HepG2 (cell line): ENCODE measurements around the gene ARHGEF1. TPM values are rescaled to one million over a fixed set of nuclear protein-coding genes. Genes with fewer than 3 reads are reported as not detected.

Experiments used
- ARNT2 ChIP-seq: sonication (generic); formaldehyde crosslinking; IDR thresholded peaks from 2 replicates; pipeline ENCODE4 v1.8.0; 2022; ENCODE audit warnings: mild to moderate bottlenecking, low read depth, missing genetic modification reagents, moderate library complexity
- ATF1 ChIP-seq: IDR thresholded peaks from 2 replicates; pipeline ENCODE4 v1.6.1; 2016; ENCODE audit warnings: mild to moderate bottlenecking, control low read depth
- BRCA1 ChIP-seq: sonication (generic); formaldehyde crosslinking; IDR thresholded peaks from 2 replicates; pipeline ENCODE4 v1.4.0; 2020; ENCODE audit warnings: missing genetic modification reagents
- CHD2 ChIP-seq: IDR thresholded peaks from 2 replicates; pipeline ENCODE4 v1.6.1; 2011; ENCODE audit warnings: low read depth, low read length, improper control_type of control experiment
- DMAP1 ChIP-seq: IDR thresholded peaks from 2 replicates; pipeline ENCODE4 v1.6.1; 2016
- GATA4 ChIP-seq: sonication (generic); IDR thresholded peaks from 2 replicates; pipeline ENCODE4 v1.6.1; 2016; ENCODE audit warnings: antibody characterized with exemption, low read depth, borderline replicate concordance
- HCFC1 ChIP-seq: fragments of 150-350 bp; IDR thresholded peaks from 2 replicates; pipeline ENCODE4 v1.6.1; 2014; ENCODE audit warnings: low read depth, low read length
- HNF4G ChIP-seq, 2 experiments: sonication (generic) in 1 of 2; formaldehyde crosslinking in 1 of 2; IDR thresholded peaks; 2 replicates each; pipeline versions ENCODE4 v1.4.0 to v1.6.1; 2011 to 2020; ENCODE audit warnings: borderline replicate concordance in 2 of 2, low read depth in 2 of 2, mild to moderate bottlenecking in 2 of 2, low read length in 1 of 2, missing genetic modification reagents in 1 of 2, moderate library complexity in 1 of 2
- HNRNPLL ChIP-seq: fragments of 200-400 bp; formaldehyde crosslinking; IDR thresholded peaks from 2 replicates; pipeline ENCODE4 v1.6.1; 2017; ENCODE audit warnings: mild to moderate bottlenecking, low read depth, low read length; ENCODE audit not compliant: poor library complexity, severe bottlenecking
- HOXD1 ChIP-seq: sonication (generic); formaldehyde crosslinking; IDR thresholded peaks from 2 replicates; pipeline ENCODE4 v1.5.0; 2020; ENCODE audit warnings: missing genetic modification reagents
- MAFF ChIP-seq: IDR thresholded peaks from 2 replicates; pipeline ENCODE4 v1.6.1; 2011; ENCODE audit warnings: low read depth, low read length, improper control_type of control experiment
- MAFG ChIP-seq: sonication (generic); formaldehyde crosslinking; IDR thresholded peaks from 2 replicates; pipeline ENCODE4 v1.5.1; 2020; ENCODE audit warnings: mild to moderate bottlenecking, missing genetic modification reagents
- POLR2G ChIP-seq: fragments of 200-400 bp; formaldehyde crosslinking; IDR thresholded peaks from 2 replicates; pipeline ENCODE4 v1.6.1; 2018; ENCODE audit warnings: mild to moderate bottlenecking, low read depth, low read length, moderate library complexity
- SNAI1 ChIP-seq: sonication (generic); formaldehyde crosslinking; IDR thresholded peaks from 2 replicates; pipeline ENCODE4 v1.5.0; 2020; ENCODE audit warnings: mild to moderate bottlenecking, missing genetic modification reagents, borderline replicate concordance
- SP140L ChIP-seq: sonication (generic); formaldehyde crosslinking; IDR thresholded peaks from 2 replicates; pipeline ENCODE4 v1.4.0; 2020; ENCODE audit warnings: missing genetic modification reagents, borderline replicate concordance
- TAF1 ChIP-seq: sonication (generic); formaldehyde crosslinking; IDR thresholded peaks from 2 replicates; pipeline ENCODE4 v1.4.0; 2020; ENCODE audit warnings: missing genetic modification reagents
- ZFP36L1 ChIP-seq: sonication (generic); formaldehyde crosslinking; IDR thresholded peaks from 2 replicates; pipeline ENCODE4 v1.8.0; 2022; ENCODE audit warnings: mild to moderate bottlenecking, missing genetic modification reagents, moderate library complexity
- ZKSCAN5 ChIP-seq: sonication (generic); formaldehyde crosslinking; IDR thresholded peaks from 2 replicates; pipeline ENCODE4 v1.5.1; 2020; ENCODE audit warnings: mild to moderate bottlenecking, missing genetic modification reagents
- ZNF232 ChIP-seq: sonication (generic); formaldehyde crosslinking; IDR thresholded peaks from 2 replicates; pipeline ENCODE4 v1.4.0; 2020; ENCODE audit warnings: missing genetic modification reagents, borderline replicate concordance
- ZNF768 ChIP-seq: sonication (generic); formaldehyde crosslinking; IDR thresholded peaks from 2 replicates; pipeline ENCODE4 v1.4.0; 2020; ENCODE audit warnings: missing genetic modification reagents
- polyA plus RNA-seq, 8 experiments: library from polyadenylated mRNA; depleted of rRNA in 3 of 8; stranded (reverse) in 7 of 8; unstranded in 1 of 8; fragments of >200 nt; fragmentation: Illumina TruSeq in 4 of 8; extraction: Trizol in 4 of 8; gene quantifications; 2 replicates each; pipeline versions ENCODE4 v1.2.1 to v1.2.3, GENCODE V29; 2011 to 2016; ENCODE audit warnings: low read depth in 4 of 8, missing spikeins in 1 of 8, mixed read lengths in 1 of 8; ENCODE audit not compliant: insufficient read depth in 1 of 8
- total RNA-seq, 5 experiments: library from RNA; depleted of rRNA; stranded (reverse); fragments of >200 nt; fragmentation: Illumina TruSeq; extraction: Trizol; gene quantifications; 2 replicates each; pipeline ENCODE4 v1.2.3, GENCODE V29; 2016; ENCODE audit warnings: low read depth in 1 of 5
- TF ChIP-seq, protein P1 (sequence below): sonication (generic); formaldehyde crosslinking; IDR thresholded peaks from 2 replicates; pipeline ENCODE4 v1.4.0; 2020; ENCODE audit warnings: mild to moderate bottlenecking, missing genetic modification reagents, borderline replicate concordance
- TF ChIP-seq, protein P2 (sequence below): sonication (generic); formaldehyde crosslinking; IDR thresholded peaks from 2 replicates; pipeline ENCODE4 v1.8.1; 2023; ENCODE audit warnings: mild to moderate bottlenecking, moderate library complexity, missing genetic modification reagents
- TF ChIP-seq, protein P3 (sequence below): sonication (generic); formaldehyde crosslinking; conservative IDR thresholded peaks from 2 replicates; pipeline ENCODE4 v1.5.0; 2020; ENCODE audit warnings: missing genetic modification reagents

Gene ARHGEF1
- total and polyA plus RNA-seq, 2 of the 13 experiments (the other 11 are each of a cell fraction or from before 2014, with no cell fraction given) = 33.7 to 34.7 TPM

DNA sequence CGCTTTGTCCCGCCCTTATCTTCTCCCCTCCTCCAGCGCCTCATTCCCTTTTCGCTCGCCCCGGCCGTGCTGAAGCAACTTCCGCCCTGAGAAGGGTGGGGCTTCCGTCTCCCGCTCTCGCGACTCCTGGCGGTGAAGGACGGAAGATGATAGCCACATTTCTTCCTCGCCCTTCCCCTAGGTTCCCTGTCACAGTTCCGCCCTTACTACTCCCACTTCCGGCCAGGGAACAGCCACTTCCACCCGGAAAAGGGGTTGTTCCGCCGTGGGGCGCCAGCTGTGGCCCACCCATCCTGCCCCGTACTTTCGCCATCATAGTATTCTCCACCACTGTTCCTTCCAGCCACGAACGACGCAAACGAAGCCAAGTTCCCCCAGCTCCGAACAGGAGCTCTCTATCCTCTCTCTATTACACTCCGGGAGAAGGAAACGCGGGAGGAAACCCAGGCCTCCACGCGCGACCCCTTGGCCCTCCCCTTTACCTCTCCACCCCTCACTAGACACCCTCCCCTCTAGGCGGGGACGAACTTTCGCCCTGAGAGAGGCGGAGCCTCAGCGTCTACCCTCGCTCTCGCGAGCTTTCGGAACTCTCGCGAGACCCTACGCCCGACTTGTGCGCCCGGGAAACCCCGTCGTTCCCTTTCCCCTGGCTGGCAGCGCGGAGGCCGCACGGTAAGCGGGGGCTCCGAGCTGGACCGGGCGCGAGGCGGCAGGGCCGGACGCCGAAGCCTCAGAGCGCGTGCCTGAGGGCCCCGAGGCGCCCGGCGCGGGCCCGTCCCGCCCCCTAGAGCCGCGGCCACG lies 23.2 kb upstream of the ARHGEF1 start, which contains the start of gene RPS19 (continued):
- TF ChIP-seq, protein P1, sequence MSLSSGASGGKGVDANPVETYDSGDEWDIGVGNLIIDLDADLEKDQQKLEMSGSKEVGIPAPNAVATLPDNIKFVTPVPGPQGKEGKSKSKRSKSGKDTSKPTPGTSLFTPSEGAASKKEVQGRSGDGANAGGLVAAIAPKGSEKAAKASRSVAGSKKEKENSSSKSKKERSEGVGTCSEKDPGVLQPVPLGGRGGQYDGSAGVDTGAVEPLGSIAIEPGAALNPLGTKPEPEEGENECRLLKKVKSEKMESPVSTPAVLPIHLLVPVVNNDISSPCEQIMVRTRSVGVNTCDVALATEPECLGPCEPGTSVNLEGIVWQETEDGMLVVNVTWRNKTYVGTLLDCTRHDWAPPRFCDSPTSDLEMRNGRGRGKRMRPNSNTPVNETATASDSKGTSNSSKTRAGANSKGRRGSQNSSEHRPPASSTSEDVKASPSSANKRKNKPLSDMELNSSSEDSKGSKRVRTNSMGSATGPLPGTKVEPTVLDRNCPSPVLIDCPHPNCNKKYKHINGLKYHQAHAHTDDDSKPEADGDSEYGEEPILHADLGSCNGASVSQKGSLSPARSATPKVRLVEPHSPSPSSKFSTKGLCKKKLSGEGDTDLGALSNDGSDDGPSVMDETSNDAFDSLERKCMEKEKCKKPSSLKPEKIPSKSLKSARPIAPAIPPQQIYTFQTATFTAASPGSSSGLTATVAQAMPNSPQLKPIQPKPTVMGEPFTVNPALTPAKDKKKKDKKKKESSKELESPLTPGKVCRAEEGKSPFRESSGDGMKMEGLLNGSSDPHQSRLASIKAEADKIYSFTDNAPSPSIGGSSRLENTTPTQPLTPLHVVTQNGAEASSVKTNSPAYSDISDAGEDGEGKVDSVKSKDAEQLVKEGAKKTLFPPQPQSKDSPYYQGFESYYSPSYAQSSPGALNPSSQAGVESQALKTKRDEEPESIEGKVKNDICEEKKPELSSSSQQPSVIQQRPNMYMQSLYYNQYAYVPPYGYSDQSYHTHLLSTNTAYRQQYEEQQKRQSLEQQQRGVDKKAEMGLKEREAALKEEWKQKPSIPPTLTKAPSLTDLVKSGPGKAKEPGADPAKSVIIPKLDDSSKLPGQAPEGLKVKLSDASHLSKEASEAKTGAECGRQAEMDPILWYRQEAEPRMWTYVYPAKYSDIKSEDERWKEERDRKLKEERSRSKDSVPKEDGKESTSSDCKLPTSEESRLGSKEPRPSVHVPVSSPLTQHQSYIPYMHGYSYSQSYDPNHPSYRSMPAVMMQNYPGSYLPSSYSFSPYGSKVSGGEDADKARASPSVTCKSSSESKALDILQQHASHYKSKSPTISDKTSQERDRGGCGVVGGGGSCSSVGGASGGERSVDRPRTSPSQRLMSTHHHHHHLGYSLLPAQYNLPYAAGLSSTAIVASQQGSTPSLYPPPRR (CRISPR knock-in tag) = 0 out of 2 replicates have a peak, but pooled peaks have one; percentile 53
- TF ChIP-seq ZNF768 (CRISPR knock-in tag) = peak; percentile 62
- no peak for TF ChIP-seq SP140L (CRISPR knock-in tag)
- no peak; the same call in 1 of the 2 replicates for TF ChIP-seq SNAI1
- TF ChIP-seq HOXD1 (CRISPR knock-in tag) = peak; percentile 82
- no peak for TF ChIP-seq ZNF232 (CRISPR knock-in tag)
- TF ChIP-seq ARNT2 = peak; percentile 99
- no peak for TF ChIP-seq MAFF
- peak; percentile 93 for TF ChIP-seq TAF1 (CRISPR knock-in tag)
- no peak for TF ChIP-seq HNRNPLL
- no peak for TF ChIP-seq ZKSCAN5
- TF ChIP-seq, protein P2, sequence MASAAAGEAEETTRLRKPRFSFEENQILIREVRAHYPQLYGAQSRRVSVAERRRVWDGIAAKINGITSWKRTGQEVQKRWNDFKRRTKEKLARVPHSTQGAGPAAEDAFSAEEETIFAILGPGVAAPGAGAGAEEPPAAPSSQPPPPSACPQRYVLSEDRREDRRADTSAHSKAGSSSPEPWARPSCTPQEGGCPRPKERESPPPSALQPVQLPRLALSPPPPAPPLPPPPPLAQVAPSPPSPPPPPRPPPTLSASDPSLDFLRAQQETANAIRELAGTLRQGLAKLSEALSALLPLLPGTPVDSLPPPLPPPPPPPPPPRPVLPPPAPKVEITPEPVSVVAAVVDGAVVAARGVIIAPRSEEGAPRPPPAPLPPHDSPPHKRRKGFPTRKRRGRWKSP (CRISPR knock-in tag) = peak; percentile 33; the same call in 1 of the 2 replicates
- no peak for TF ChIP-seq GATA4
- TF ChIP-seq POLR2G = peak; percentile 96
- TF ChIP-seq BRCA1 (CRISPR knock-in tag) = 0 out of 2 replicates have a peak, but pooled peaks have one; percentile 31
- peak; percentile 99 for TF ChIP-seq CHD2
- TF ChIP-seq, protein P3, sequence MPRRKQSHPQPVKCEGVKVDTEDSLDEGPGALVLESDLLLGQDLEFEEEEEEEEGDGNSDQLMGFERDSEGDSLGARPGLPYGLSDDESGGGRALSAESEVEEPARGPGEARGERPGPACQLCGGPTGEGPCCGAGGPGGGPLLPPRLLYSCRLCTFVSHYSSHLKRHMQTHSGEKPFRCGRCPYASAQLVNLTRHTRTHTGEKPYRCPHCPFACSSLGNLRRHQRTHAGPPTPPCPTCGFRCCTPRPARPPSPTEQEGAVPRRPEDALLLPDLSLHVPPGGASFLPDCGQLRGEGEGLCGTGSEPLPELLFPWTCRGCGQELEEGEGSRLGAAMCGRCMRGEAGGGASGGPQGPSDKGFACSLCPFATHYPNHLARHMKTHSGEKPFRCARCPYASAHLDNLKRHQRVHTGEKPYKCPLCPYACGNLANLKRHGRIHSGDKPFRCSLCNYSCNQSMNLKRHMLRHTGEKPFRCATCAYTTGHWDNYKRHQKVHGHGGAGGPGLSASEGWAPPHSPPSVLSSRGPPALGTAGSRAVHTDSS = no peak
- peak; percentile 53; the same call in 1 of the 2 replicates for TF ChIP-seq ZFP36L1 (CRISPR knock-in tag)
- peak; percentile 14; the same call in 1 of the 2 replicates for TF ChIP-seq HNF4G (IDR thresholded peaks at IDR 0.05; ENCODE audit: borderline replicate concordance, low read depth, low read length)
- no peak for TF ChIP-seq HNF4G (CRISPR knock-in tag; IDR thresholded peaks at IDR 0.05; ENCODE audit: borderline replicate concordance, low read depth)
- peak; percentile 88 for TF ChIP-seq HCFC1
- TF ChIP-seq DMAP1 (CRISPR knock-in tag) = peak; percentile 87
- peak; percentile 85 for TF ChIP-seq ATF1 (CRISPR knock-in tag)
- no peak for TF ChIP-seq MAFG (CRISPR knock-in tag)
